ENCODE measurements around the gene EHD1.
"Not testable (repeated sequence)": the region's sequence is repeated elsewhere in the genome, so short reads cannot be mapped to it uniquely, and the experiment has no call there.

DNA sequence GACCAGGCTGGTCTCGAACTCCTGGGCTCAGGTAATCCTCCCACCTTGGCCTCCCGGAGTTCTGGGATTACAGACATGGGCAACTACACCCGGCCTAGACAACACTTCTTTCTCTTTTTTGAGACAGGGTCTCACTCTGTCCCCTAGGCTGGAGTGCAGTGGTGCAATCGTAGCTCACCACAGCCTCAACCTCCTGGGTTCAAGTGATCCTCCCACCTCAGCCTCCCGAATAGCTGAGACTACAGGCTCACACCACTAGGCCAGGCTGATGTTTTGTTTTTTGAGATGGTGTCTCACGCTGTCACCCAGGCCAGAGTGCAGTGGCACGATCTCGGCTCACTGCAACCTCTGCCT, 32.7 kb downstream of the EHD1 start:
- TF ChIP-seq, protein P1, sequence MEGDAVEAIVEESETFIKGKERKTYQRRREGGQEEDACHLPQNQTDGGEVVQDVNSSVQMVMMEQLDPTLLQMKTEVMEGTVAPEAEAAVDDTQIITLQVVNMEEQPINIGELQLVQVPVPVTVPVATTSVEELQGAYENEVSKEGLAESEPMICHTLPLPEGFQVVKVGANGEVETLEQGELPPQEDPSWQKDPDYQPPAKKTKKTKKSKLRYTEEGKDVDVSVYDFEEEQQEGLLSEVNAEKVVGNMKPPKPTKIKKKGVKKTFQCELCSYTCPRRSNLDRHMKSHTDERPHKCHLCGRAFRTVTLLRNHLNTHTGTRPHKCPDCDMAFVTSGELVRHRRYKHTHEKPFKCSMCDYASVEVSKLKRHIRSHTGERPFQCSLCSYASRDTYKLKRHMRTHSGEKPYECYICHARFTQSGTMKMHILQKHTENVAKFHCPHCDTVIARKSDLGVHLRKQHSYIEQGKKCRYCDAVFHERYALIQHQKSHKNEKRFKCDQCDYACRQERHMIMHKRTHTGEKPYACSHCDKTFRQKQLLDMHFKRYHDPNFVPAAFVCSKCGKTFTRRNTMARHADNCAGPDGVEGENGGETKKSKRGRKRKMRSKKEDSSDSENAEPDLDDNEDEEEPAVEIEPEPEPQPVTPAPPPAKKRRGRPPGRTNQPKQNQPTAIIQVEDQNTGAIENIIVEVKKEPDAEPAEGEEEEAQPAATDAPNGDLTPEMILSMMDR (IDR thresholded peaks at IDR 0.05) = not testable (repeated sequence)
- TF ChIP-seq POLR2A (IDR thresholded peaks at IDR 0.05) = not testable (repeated sequence)

All from ovary (tissue), 3 donors.